Uterus (tissue), 2 donors: ENCODE results near the gene MPP7.

Experiments used
- POLR2A ChIP-seq, 2 donors: fragments of 450-650 bp; IDR thresholded peaks; one replicate each; pipeline ENCODE4 v1.6.1; 2016; ENCODE audit warnings: antibody characterized with exemption in 2 of 2, mild to moderate bottlenecking in 1 of 2, moderate library complexity in 1 of 2
- TF ChIP-seq, protein P1 (sequence below), 4 experiments: fragments of 200-600 bp in 2 of 4; fragments of 450-650 bp in 2 of 4; sonication (generic) in 2 of 4; IDR thresholded peaks; one replicate each; pipeline ENCODE4 v1.5.1; 2016 to 2019; ENCODE audit warnings: antibody characterized with exemption in 4 of 4, mild to moderate bottlenecking in 2 of 4, moderate library complexity in 1 of 4

GRCh38 chr10:28273343-28273742 is 29.5 kb downstream of the MPP7 start:
- TF ChIP-seq, protein P1, sequence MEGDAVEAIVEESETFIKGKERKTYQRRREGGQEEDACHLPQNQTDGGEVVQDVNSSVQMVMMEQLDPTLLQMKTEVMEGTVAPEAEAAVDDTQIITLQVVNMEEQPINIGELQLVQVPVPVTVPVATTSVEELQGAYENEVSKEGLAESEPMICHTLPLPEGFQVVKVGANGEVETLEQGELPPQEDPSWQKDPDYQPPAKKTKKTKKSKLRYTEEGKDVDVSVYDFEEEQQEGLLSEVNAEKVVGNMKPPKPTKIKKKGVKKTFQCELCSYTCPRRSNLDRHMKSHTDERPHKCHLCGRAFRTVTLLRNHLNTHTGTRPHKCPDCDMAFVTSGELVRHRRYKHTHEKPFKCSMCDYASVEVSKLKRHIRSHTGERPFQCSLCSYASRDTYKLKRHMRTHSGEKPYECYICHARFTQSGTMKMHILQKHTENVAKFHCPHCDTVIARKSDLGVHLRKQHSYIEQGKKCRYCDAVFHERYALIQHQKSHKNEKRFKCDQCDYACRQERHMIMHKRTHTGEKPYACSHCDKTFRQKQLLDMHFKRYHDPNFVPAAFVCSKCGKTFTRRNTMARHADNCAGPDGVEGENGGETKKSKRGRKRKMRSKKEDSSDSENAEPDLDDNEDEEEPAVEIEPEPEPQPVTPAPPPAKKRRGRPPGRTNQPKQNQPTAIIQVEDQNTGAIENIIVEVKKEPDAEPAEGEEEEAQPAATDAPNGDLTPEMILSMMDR (IDR thresholded peaks at IDR 0.05): no peak
- no peak for TF ChIP-seq POLR2A (IDR thresholded peaks at IDR 0.05)
